ENCODE data around the gene CDH13. TPM values are rescaled to one million over a fixed set of nuclear protein-coding genes. Genes with fewer than 3 reads are reported as not detected.

CDH13 gene
- total RNA-seq: not detected

- intact Hi-C loops (cut with micrococcal nuclease): loop anchor here (2.0 kb wide), 1 partner anchor 364 kb away; no protein-coding TSS in a partner anchor
- H3K4me1 Mint-ChIP-seq (ENCODE audit: low read depth): peaks cover 2% of the 10 kb centered on the region
- no peak for DNase-seq
- no peak within 1 kb of the TSS for H3K4me3 Mint-ChIP-seq
- H3K27me3 Mint-ChIP-seq: peaks cover 61% of the 10 kb centered on the region
- ChIA-PET POLR2A (no interaction called here), CTCF (no interaction called here)
- H3K36me3 Mint-ChIP-seq: no peaks in the 10 kb centered on the region
- H3K9me3 Mint-ChIP-seq: no peaks in the 10 kb centered on the region
- H3K27ac Mint-ChIP-seq: no peak within 1 kb of the TSS
Observed at GRCh38 chr16:82626791-82627261, at the start of gene CDH13. Gene CDH13, plus strand, starts transcription at chr16:82626969.

DNA sequence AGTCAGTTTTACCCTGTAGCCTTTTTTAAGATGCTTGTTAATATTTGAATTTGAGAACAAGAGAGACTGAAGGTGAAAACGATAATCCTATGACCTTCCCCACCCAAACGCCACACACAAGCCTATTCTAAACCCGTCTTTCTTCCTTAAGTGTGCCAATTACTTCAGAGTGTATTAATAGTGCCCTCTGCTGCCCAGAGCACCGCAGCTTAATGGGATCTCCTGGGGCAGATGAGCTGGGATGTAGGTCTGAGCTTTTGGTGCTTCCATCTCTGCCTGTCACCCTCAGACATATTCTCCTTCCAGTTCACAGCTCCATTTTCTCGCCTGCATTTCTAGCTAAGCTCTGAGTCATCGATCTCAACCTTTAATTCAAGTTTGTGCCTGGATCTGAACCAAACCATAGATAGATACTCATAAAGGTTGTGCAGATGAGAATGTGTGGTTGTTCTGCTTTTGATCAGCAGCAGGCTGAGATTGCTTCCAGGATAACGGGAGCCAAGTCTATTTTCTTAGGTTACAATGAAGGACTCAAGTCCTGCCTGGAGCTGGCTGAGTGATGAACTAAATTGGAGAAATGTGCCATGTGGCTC is 46.4 kb upstream of the CDH13 start:
- Mint-ChIP-seq H3K4me1 (ENCODE audit: low read depth) (no peaks in the 10 kb centered on the region), H3K4me3 (no peak overlapping the region), H3K36me3 (no peaks in the 10 kb centered on the region), H3K9me3 (no peaks in the 10 kb centered on the region), H3K27me3 (no peaks in the 10 kb centered on the region), H3K27ac (no peak overlapping the region)
- DNase-seq: peak; percentile 9
- intact Hi-C loops (cut with micrococcal nuclease): no loop called here
- CTCF ChIA-PET: no interaction called here
- POLR2A ChIA-PET: no interaction called here

GRCh38 chr16:82582975-82583374 is 43.8 kb upstream of the CDH13 start:
- ChIA-PET POLR2A (no interaction called here), CTCF (no interaction called here)
- intact Hi-C loops (cut with micrococcal nuclease): no loop called here
- Mint-ChIP-seq H3K4me3 (no peak overlapping the region), H3K27me3 (no peaks in the 10 kb centered on the region), H3K9me3 (no peaks in the 10 kb centered on the region), H3K4me1 (ENCODE audit: low read depth) (no peaks in the 10 kb centered on the region), H3K27ac (no peak overlapping the region), H3K36me3 (no peaks in the 10 kb centered on the region)
- DNase-seq: no peak

- POLR2A ChIA-PET: no interaction called here
Observed at GRCh38 chr16:82583422-82583821, 43.3 kb upstream of the CDH13 start.

GRCh38 chr16:82584553-82585152 is 42.1 kb upstream of the CDH13 start:
- ChIA-PET POLR2A (no interaction called here), CTCF (no interaction called here)
- intact Hi-C loops (cut with micrococcal nuclease): no loop called here
- H3K4me3 Mint-ChIP-seq: no peak overlapping the region
- no peaks in the 10 kb centered on the region for H3K9me3 Mint-ChIP-seq
- H3K27ac Mint-ChIP-seq: no peak overlapping the region
- no peak for DNase-seq
- H3K4me1 Mint-ChIP-seq (ENCODE audit: low read depth): no peaks in the 10 kb centered on the region
- H3K27me3 Mint-ChIP-seq: peaks cover 2% of the 10 kb centered on the region
- no peaks in the 10 kb centered on the region for H3K36me3 Mint-ChIP-seq

More at GRCh38 chr16:82583422-82583821, 43.3 kb upstream of the CDH13 start:
- Mint-ChIP-seq H3K4me1 (ENCODE audit: low read depth) (no peaks in the 10 kb centered on the region), H3K27me3 (no peaks in the 10 kb centered on the region), H3K4me3 (no peak overlapping the region), H3K9me3 (no peaks in the 10 kb centered on the region), H3K36me3 (no peaks in the 10 kb centered on the region), H3K27ac (no peak overlapping the region)
- intact Hi-C loops (cut with micrococcal nuclease): no loop called here
- CTCF ChIA-PET: no interaction called here
- DNase-seq: no peak

DNA sequence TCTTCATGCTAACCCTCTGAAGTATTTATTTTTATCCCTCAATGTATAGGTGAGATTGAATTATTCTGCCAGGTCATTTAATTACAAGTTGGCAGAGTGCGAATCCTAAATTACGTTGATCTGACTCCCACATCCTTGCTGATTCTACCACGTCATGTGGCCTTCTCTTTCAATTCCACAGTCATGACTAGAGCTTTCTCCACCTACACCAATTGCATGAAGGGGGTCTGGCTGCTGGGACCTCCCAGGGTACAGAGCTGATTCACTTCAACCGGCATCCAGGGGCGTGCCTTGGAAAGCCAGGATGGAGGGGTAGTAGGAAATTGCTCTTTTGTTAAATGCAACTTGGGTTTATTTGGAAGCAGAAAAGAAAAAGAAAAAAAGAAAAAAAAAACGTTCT is 41.1 kb upstream of the CDH13 start:
- H3K4me3 Mint-ChIP-seq: no peak overlapping the region
- no peaks in the 10 kb centered on the region for H3K9me3 Mint-ChIP-seq
- POLR2A ChIA-PET: no interaction called here
- peaks cover 3% of the 10 kb centered on the region for H3K27me3 Mint-ChIP-seq
- CTCF ChIA-PET: no interaction called here
- DNase-seq: no peak
- no peaks in the 10 kb centered on the region for H3K4me1 Mint-ChIP-seq (ENCODE audit: low read depth)
- intact Hi-C loops (cut with micrococcal nuclease): no loop called here
- no peaks in the 10 kb centered on the region for H3K36me3 Mint-ChIP-seq
- no peak overlapping the region for H3K27ac Mint-ChIP-seq

DNA sequence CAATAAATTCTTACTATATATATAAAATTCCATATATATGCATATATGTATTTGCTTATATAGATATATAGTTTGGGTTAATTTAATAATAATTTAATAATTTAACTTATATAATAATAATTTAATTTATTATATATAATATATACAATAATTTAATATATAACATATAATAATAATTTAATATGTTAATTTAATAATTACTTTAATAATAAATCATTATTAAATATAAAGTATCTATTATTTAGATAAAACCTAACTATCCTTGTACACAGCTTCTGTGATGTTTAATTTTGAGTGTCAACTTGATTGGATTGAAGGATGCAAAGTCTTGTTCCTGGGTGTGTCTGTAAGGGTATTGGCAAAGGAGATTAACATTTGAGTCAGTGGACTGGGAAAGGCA is 40.6 kb upstream of the CDH13 start:
- no peak overlapping the region for H3K4me3 Mint-ChIP-seq
- CTCF ChIA-PET: no interaction called here
- intact Hi-C loops (cut with micrococcal nuclease): no loop called here
- no peaks in the 10 kb centered on the region for H3K4me1 Mint-ChIP-seq (ENCODE audit: low read depth)
- H3K27ac Mint-ChIP-seq: no peak overlapping the region
- no peaks in the 10 kb centered on the region for H3K36me3 Mint-ChIP-seq
- peaks cover 3% of the 10 kb centered on the region for H3K27me3 Mint-ChIP-seq
- no peak for DNase-seq
- H3K9me3 Mint-ChIP-seq: no peaks in the 10 kb centered on the region
- POLR2A ChIA-PET: no interaction called here

- Mint-ChIP-seq H3K9me3 (no peaks in the 10 kb centered on the region), H3K27me3 (peaks cover 3% of the 10 kb centered on the region), H3K4me3 (no peak overlapping the region), H3K4me1 (ENCODE audit: low read depth) (no peaks in the 10 kb centered on the region), H3K36me3 (no peaks in the 10 kb centered on the region), H3K27ac (no peak overlapping the region)
- POLR2A ChIA-PET: no interaction called here
- CTCF ChIA-PET: no interaction called here
- DNase-seq: no peak
- intact Hi-C loops (cut with micrococcal nuclease): no loop called here
Observed at GRCh38 chr16:82587289-82587688, 39.5 kb upstream of the CDH13 start.

DNA sequence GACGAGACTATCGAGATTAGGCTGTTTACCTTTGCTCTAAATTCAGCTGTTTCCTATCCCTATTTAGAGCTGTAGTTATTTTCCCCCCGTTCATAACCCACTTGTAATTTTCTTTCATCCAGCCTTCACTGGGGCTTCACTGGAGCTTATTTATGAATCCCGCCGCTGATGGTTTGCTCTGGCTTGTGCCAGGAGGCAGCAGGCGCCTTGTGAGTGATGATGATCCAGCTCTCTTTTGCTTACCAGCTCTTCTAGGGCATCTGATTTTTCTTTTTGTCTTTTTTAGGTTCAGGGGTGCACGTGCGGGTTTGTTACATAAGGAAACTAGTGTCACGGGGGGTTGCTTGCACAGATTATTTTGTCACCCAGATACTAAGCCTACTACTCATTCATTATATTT is 37.4 kb upstream of the CDH13 start:
- CTCF ChIA-PET: no interaction called here

GRCh38 chr16:82594114-82594513 is 32.7 kb upstream of the CDH13 start:
- peaks cover under 1% of the 10 kb centered on the region for H3K9me3 Mint-ChIP-seq
- CTCF ChIA-PET: no interaction called here
- H3K27ac Mint-ChIP-seq: no peak overlapping the region

More for the DNA sequence above, 37.4 kb upstream of the CDH13 start:
- no peak for DNase-seq
- Mint-ChIP-seq H3K36me3 (no peaks in the 10 kb centered on the region), H3K9me3 (no peaks in the 10 kb centered on the region), H3K27me3 (peaks cover 3% of the 10 kb centered on the region), H3K27ac (no peak overlapping the region), H3K4me1 (ENCODE audit: low read depth) (no peaks in the 10 kb centered on the region), H3K4me3 (no peak overlapping the region)
- POLR2A ChIA-PET: no interaction called here
- intact Hi-C loops (cut with micrococcal nuclease): no loop called here

GRCh38 chr16:82598771-82599170 is 28.0 kb upstream of the CDH13 start:
- intact Hi-C loops (cut with micrococcal nuclease): no loop called here
- ChIA-PET POLR2A (no interaction called here), CTCF (no interaction called here)
- H3K36me3 Mint-ChIP-seq: no peaks in the 10 kb centered on the region
- H3K27ac Mint-ChIP-seq: no peak overlapping the region
- H3K4me1 Mint-ChIP-seq (ENCODE audit: low read depth): no peaks in the 10 kb centered on the region
- peaks cover 12% of the 10 kb centered on the region for H3K27me3 Mint-ChIP-seq
- peaks cover 18% of the 10 kb centered on the region for H3K9me3 Mint-ChIP-seq
- DNase-seq: no peak
- H3K4me3 Mint-ChIP-seq: no peak overlapping the region

More at GRCh38 chr16:82594114-82594513, 32.7 kb upstream of the CDH13 start:
- H3K4me3 Mint-ChIP-seq: no peak overlapping the region
- no peaks in the 10 kb centered on the region for H3K36me3 Mint-ChIP-seq
- H3K27me3 Mint-ChIP-seq: peaks cover 12% of the 10 kb centered on the region
- intact Hi-C loops (cut with micrococcal nuclease): no loop called here
- POLR2A ChIA-PET: no interaction called here
- DNase-seq: no peak
- no peaks in the 10 kb centered on the region for H3K4me1 Mint-ChIP-seq (ENCODE audit: low read depth)

DNA sequence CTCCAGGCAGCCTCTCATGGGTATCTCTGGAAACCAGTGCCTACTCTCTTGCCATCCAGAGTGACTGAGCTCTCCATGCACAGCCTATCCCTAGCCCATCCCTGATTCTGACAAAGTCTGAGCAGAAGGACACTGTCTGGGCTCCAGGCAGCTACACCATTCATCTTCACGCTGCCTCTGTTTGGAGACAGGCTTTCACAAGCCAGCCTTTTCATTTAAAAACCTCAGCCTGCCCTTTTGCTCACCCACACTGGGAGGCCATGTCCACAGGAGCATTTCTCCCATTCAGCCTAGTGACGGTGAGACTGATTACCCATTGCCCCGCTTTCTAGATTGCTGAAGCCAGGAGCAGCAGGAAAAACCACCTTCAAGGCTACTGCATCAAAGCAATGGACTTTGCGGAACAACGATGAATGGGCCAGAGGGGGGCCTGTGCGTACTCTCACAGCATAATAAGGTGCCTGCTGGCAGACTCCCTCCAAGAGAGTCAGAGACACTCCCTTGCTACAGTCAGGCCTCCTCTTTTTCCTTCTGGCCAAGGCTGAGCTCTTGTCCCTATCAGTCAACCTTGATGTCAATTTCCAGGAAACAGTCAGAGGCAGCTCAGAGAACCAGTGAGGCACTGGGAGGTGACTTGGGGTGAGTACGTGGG is 24.7 kb upstream of the CDH13 start:
- peaks cover 11% of the 10 kb centered on the region for H3K27me3 Mint-ChIP-seq
- H3K36me3 Mint-ChIP-seq: no peaks in the 10 kb centered on the region
- H3K9me3 Mint-ChIP-seq: peaks cover 18% of the 10 kb centered on the region
- ChIA-PET POLR2A (no interaction called here), CTCF (no interaction called here)
- DNase-seq: no peak
- intact Hi-C loops (cut with micrococcal nuclease): no loop called here
- H3K4me3 Mint-ChIP-seq: no peak overlapping the region
- no peak overlapping the region for H3K27ac Mint-ChIP-seq
- H3K4me1 Mint-ChIP-seq (ENCODE audit: low read depth): no peaks in the 10 kb centered on the region

DNA sequence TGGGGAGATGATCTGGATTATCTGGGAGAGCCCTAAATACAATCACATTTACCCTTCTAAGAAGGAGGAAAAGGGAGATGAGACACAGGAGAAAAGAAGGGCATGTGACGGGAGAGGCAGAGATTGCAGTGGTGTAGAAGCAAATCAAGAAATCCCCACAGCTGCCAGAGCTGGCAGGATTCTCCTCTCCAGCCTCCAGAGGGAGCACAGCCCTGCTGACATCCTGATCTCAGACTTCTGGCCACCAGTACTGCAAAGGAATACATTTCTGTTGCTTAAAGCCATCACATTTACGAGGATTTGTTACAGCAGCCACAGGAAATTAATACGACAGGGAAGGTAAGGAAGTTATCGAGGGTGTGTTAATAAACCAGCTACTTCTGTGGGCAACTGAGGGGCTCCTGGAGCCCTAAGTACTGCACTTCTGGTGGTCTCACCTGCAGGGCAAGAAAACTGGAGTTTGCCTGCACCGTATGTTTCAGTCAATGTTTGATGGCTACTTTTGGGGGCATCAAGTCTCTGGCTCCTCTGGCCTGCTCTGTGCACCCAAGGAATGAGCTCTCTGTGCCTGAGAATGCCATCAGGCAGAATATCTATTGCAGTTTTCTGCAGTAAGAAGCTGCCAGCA is 22.9 kb upstream of the CDH13 start:
- H3K9me3 Mint-ChIP-seq: peaks cover 18% of the 10 kb centered on the region
- H3K4me1 Mint-ChIP-seq (ENCODE audit: low read depth): no peaks in the 10 kb centered on the region
- CTCF ChIA-PET: no interaction called here
- no peaks in the 10 kb centered on the region for H3K36me3 Mint-ChIP-seq
- H3K27me3 Mint-ChIP-seq: peaks cover 9% of the 10 kb centered on the region
- no peak overlapping the region for H3K4me3 Mint-ChIP-seq
- DNase-seq: peak; percentile 15
- no peak overlapping the region for H3K27ac Mint-ChIP-seq
- POLR2A ChIA-PET: no interaction called here
- intact Hi-C loops (cut with micrococcal nuclease): no loop called here
